Stromal cell of bone marrow (primary cell): Measurements from ENCODE around the gene UXT.
"Not testable (repeated sequence)": the region's sequence is repeated elsewhere in the genome, so short reads cannot be mapped to it uniquely, and the experiment has no call there.

Experiments
- DNase-seq: peaks from one replicate; pipeline ENCODE4 v3.0.0-alpha.2; 2012; ENCODE audit warnings: low read depth

The UXT gene

DNA sequence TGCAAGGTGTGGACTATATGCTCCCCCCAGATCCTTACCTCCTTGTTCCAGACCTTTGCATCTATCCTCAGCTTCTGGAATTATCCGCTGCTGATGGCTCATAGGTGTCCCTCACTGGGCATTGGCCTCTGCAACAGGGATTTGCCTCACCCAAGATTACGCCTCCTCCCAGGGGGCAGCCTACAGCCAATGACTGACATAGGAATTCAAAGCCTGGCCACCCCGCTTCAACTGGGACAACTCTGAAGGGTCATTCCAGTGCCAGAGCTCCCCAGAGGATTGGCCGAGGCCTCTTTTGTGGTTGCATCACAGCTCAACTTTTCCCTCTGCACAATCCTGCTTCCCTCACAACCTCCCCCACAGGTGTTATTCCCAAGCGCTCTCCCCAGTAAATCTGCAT is 44.4 kb downstream of the UXT start:
- DNase-seq, result no peak

DNA sequence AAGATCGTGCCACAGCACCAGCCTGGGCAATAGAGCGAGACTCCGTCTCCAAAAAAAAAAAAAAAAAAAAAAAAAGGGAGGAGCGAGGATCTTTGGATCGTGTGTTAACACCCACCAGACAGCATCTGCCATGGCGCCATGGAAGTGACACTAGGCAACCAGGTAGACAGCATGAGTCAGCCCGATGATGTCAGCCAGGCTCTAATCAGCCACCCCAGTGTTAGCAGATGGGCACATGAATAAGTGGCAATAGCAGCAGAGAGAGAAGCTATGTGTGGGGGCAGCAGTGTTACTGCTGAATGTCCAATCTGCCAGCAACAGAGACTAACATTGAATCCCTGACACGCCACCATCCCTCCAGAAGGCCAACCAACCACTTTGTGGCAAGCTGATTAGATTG is 45.9 kb downstream of the UXT start:
- DNase-seq, result no peak

DNA sequence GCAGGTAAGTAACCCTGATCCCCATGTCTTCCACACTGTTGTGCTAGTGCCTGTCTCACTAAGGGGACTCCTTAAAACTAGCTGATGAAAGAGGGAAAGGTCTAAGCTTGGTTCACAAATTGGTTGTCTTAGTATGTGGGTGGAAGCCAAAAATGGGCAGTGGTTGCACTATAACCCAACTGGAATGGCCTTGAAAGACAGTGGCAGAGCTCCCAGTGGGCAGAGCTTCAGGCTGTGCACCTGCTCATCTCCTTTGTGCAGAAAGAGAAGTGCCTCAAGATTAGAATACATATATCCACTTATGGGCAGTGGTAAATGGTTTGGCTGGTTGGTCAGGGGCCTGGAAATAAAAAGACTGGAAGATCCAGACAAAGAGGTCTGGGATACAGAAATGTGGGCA is 46.6 kb downstream of the UXT start:
- DNase-seq, result no peak

DNA sequence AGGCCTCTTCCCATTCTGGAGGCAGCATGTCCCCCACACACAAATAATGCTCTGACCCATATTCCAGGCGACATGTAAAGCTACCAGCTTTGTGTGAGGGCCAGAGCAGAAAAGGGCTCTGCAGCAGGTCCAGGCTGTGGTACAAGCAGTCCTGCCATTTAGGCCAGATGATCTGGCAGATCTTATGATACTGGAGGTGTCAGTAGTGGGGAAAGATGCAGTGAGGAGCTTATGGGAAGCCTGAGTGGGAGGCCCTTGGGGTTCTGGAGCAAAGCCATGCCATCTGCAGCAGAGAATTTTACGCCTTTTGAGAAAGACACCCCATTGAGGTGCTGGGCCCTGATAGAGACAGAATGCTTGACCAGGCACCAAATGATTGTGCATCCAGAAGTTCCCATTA is 47.1 kb downstream of the UXT start:
- DNase-seq, result no peak

DNA sequence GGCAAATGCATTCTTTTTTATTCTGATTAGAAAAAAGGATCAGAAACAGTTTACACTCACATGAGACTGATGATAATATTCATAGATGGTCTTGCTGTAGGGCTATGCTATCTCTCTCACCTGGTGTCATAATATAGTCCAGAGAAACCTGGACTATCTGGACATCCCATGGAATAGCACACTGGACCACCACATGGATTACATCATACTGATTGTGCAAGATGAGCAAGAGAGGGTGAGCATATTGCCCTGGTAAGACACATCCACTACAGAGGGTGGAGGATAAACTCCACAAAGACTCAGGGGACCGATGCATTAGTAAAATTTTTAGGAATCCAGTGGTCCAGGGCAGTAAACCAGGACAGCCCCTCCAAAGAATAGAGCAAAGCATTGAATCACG is 47.5 kb downstream of the UXT start:
- DNase-seq, result no peak

DNA sequence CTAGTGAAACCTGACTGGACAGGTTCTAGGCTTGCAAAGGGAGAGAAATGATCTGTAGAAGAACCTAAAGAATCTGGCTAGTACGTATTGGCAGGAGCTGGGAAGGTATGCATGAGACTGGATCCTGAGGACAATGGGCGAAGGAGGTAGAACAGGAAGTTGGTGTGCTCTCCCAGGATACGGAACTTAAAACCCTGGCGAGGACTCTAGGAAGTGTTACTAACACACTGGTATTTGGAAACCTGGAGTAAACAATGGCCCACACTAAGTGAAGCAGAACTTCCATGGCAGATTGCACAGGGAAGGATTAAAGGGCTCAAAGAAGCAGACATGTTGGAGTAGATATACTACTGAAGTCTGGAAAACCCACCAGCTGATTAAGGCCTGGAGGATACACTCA is 48.5 kb downstream of the UXT start:
- DNase-seq, result no peak

DNA sequence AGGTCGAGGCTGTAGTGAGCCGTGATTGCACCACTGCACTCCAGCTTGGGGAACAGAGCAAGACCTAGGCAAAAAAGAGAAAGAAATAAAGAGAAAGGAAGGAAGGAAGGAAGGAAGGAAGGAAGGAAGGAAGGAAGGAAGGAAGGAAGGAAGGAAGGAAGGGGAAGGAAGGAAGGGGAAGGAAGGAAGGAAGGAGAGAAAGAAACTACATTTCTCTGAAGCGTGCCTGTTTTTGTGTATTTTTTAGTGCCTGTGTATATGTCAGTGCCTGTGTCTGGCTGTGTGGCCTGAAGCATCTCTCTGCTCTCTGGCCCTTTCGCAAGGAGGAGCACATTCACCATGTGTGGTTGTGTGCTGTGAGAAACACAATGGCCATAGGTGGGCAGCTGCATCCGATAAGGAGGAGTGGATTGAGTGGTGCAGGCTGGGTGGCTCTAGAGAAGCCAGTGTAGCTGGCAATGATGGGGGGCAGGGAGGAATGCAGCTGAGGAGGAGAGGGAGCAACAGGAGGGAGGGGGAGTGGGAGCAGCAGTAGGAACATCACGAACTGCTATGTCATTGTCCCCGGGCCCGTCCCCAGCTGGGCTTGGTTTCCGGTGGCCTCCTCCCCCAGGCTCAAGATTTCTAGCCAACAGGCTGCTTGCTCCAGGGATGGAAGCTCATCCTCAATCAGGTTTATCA is 50.7 kb downstream of the UXT start:
- no peak for DNase-seq

DNA sequence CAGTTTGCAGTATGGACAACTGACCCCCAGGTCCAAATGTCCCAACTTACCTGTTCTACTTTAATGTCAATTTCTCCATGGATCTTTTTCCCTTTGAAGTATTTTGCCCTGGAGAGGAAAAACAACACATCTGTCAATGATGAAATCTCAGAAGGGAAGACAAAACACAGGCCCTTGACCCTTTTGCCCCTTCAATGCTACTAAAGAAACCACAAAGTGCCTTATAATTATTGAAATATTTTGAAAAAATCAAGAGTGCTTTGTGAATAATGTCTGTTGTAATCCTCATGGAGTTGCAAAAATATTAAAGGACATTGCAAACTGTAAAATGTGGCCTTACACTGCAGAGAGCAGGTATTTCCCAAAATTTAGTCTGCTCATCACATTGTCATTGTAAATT is 51.9 kb downstream of the UXT start:
- no peak for DNase-seq

DNA sequence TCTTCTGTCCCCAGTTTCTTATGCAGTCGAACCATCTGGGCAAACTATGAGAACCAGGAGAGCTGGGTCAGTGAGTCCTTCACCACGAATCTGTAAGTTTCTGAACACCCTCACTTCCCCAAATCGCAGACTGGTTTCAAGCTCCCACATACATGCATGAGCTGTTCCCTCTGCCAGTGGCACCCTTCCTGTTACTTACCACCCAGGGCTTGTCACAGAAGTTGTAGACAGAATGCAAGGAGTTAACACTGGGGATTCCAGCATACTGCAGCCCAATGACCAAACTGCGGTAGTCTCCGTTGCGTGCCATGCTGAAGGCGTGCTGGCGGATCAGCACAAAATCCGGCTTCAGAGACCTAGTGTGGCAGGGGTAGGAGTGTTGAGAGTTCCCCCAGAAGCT is 54.0 kb downstream of the UXT start:
- no peak for DNase-seq

DNA sequence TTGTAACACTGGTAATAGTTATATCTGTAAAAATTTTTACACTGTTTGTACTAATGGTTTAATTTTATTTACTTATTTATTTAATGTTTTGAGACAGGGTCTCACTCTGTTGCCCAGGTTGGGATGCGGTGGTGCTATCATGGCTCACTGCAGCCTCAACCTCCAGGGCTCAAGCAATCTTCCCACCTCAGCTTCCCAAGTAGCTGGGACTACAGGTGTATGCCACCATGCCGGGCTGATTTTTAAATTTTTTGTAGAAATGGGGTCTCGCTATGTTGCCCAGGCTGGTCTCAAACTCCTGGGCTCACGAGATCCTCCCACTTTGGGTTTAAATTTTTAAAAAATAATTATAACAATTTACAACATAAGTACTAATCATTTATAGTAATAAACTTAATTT is 55.9 kb downstream of the UXT start:
- DNase-seq, result not testable (repeated sequence)
